ENCODE measurements around the gene NOP16.
A peak's percentile ranks its signal among the peaks of the same experiment; 100 is the strongest.

NOP16 gene

DNA sequence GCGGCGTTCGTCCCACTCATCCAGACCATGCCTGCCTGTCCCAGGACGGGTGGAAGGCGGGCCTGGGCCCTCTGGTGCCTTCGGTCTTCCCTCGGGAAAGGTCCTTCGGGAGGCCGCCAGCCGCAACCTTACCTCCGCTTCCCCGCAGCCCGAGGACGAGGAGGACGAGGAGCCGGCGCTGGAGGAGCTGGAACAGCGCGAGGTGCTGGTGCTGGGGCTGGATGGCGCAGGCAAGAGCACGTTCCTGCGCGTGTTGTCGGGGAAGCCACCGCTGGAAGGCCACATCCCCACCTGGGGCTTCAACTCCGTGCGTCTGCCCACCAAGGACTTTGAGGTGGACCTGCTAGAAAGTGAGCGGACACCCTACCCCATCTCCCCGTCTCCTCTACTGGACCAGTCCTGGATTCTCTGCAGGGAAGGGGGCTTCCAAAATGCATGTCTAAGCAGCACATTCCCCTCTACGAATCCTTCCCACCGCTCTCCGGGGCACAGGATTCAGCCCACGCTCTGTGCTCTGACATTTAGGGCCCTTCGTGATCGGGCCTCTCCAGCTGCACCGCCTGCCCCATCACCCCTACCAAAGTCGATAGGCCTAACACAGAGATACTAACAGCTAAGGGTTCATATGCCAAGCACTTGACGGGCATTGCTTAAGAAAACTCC is 22.0 kb downstream of the NOP16 start:
- no peak for DNase-seq

GRCh38 chr5:176365351-176366231 is 22.8 kb downstream of the NOP16 start, which contains the start of gene ARL10:
Gene ARL10, plus strand, starts transcription at chr5:176365487. Its CDS starts 77 bp downstream, at chr5:176365564.
- no peak for DNase-seq

More for the DNA sequence above, 22.0 kb downstream of the NOP16 start:
- in situ Hi-C loops (cut with MboI; ENCODE audit: low pct_unique_long_range_greater_than_20kb, low sequenced_read_pairs): no loop called here

DNA sequence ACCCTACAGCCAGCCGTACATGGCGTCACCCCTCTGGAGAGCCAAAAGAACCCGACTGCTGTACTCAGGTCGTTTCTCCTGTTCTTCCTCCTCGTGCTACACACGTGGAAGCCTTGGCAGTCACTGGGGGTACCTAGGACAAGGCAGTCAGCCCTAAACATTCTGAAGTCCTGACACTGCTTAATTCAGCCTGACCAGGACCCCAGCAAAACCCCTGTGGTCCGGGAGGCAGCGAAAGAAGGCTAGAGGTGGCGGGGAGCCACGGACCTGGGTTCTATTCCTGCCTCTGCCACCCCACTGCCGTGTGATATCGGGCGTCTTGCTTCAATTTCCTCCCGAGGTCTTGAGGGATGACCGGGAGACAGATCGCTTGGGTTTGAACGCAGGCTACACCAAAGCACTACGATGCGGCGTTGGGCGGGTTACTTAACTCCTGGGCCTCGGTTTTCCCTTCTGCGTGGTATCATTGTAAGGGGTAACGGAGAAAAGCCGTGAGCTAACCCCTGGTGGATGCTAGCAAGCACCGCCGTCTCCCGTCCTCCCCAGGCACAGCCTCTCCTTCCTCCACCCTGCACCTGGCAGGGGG is 23.5 kb downstream of the NOP16 start:
- no peak for DNase-seq
- in situ Hi-C loops (cut with MboI; ENCODE audit: low pct_unique_long_range_greater_than_20kb, low sequenced_read_pairs): no loop called here

More at GRCh38 chr5:176365351-176366231, 22.8 kb downstream of the NOP16 start, which contains the start of gene ARL10:
- in situ Hi-C loops (cut with MboI; ENCODE audit: low pct_unique_long_range_greater_than_20kb, low sequenced_read_pairs): no loop called here

DNA sequence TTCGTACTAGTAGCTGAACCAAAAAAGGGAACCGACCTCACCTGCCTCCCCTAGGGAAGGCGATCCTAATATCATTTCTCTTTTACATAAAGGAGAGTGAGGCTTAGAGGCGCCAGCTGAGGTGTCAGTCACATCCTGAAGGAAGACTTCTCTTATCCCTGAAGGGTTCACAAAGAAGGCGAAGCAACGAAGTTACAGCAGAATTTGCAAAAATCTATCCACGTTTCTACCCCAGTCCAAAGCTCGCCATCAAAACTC is 26.2 kb downstream of the NOP16 start:
- in situ Hi-C loops (cut with MboI; ENCODE audit: low pct_unique_long_range_greater_than_20kb, low sequenced_read_pairs): no loop called here

GRCh38 chr5:176361437-176362232 is 26.8 kb downstream of the NOP16 start, which contains the start of gene KIAA1191:
Gene KIAA1191, minus strand, starts transcription at chr5:176361764. Its CDS starts 2,256 bp downstream, at chr5:176359508.
- DNase-seq: peak; percentile 96
- in situ Hi-C loops (cut with MboI; ENCODE audit: low pct_unique_long_range_greater_than_20kb, low sequenced_read_pairs): no loop called here

More for the DNA sequence above, 26.2 kb downstream of the NOP16 start:
- no peak for DNase-seq

DNA sequence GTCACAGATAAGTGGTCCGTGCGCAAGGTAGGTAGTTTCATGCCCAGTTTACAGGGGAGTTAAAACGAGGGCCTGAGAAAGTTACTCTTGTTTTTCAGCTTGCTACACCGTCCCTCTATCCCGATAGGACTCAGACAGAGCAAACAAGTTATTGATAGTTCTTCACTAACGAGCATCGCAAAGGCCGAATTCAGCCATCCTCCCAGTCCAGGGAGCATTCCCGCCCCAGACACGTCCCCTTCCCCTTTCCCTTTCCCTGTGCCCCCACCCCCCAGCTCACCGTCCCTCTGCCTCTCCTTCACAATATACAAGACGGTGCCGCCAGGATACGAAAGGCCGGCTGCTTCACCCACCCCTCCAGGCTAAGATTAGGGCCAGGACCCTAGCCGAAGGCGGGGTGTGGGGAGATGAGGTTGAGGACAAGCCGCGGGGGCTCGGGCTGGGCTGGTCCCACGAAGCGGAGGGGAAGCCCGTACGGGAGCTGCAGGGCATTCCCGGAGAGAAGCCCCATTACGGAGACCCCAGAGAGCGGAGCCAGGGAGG is 27.4 kb downstream of the NOP16 start:
- peak; percentile 18 for DNase-seq
- in situ Hi-C loops (cut with MboI; ENCODE audit: low pct_unique_long_range_greater_than_20kb, low sequenced_read_pairs): no loop called here

DNA sequence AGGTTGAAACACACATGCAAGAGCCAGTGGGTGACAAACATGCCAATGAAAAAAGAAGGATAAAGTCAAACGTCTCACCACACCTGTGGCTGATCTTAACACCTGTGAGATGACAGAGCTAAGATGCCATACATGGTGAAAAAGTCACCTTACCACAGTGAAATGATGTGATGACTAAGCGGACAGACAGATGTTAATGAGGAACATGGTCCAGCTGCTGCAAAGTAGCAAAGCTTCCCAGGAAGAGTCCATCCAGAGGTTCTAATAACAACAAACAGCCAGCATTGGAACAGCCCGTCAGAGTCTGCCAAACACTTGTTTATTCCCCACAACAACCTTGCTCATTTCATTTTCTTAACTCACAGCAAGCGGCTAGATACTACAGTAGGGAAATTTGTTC is 28.7 kb downstream of the NOP16 start:
- DNase-seq: no peak
- in situ Hi-C loops (cut with MboI; ENCODE audit: low pct_unique_long_range_greater_than_20kb, low sequenced_read_pairs): no loop called here

GRCh38 chr5:176356179-176356566 is 32.2 kb downstream of the NOP16 start:
- in situ Hi-C loops (cut with MboI; ENCODE audit: low pct_unique_long_range_greater_than_20kb, low sequenced_read_pairs): no loop called here
- no peak for DNase-seq

DNA sequence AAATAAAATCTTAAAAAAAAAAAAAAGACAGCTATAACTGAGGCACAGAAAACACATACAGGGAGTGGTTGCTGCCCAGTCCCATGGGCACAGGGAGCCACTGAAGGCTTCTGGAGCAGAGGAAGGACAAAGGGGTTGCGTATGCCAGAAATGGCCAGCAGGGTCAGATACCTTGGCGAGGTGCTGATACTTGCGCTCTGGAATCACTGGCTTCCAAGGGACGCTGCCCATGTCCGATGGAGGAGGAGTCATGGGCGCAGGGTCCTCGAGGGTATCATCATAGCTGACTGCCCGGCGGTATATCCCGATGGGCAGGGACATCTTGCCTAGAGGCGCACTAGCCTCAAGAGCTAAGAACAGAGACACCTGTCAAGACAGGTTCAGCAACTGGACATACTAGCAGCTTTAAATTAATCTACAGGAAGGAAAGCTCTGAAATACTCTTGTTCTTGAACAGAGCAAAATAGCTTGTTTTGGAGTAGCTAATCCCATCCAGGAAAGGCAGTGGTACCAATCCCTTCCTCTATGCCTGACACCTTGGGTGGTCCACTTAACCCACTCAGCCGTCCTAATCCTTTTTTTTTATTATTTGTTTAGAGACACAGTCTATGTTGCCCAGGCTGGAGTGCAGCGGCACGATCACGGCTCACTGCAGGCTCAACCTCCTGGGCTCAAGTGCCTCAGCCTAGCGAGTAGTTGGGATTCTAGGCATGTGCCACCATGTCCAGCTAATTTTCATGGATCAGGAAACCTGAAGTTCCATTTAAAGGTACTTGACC is 32.8 kb downstream of the NOP16 start:
- no peak for DNase-seq
- in situ Hi-C loops (cut with MboI; ENCODE audit: low pct_unique_long_range_greater_than_20kb, low sequenced_read_pairs): no loop called here

DNA sequence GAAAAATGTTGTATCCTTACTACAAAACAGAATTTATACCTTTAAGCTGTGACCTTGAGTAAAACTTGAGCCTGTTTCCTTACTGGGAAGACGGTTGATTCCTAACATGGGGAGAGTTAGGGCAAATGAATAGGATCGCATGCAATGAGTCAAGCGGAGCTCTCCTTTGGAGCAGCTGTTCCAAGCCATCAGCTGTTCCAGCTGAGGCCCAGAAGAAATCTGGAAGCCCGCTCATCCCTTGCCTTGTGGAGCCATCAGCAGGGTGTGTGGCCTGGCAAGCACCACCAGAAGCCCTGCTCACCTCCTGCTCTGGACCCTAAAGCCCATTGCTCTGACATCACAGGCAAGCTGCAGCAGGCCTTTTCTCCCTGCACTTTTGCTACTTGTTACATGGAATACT is 34.9 kb downstream of the NOP16 start:
- in situ Hi-C loops (cut with MboI; ENCODE audit: low pct_unique_long_range_greater_than_20kb, low sequenced_read_pairs): no loop called here
- DNase-seq: no peak

DNA sequence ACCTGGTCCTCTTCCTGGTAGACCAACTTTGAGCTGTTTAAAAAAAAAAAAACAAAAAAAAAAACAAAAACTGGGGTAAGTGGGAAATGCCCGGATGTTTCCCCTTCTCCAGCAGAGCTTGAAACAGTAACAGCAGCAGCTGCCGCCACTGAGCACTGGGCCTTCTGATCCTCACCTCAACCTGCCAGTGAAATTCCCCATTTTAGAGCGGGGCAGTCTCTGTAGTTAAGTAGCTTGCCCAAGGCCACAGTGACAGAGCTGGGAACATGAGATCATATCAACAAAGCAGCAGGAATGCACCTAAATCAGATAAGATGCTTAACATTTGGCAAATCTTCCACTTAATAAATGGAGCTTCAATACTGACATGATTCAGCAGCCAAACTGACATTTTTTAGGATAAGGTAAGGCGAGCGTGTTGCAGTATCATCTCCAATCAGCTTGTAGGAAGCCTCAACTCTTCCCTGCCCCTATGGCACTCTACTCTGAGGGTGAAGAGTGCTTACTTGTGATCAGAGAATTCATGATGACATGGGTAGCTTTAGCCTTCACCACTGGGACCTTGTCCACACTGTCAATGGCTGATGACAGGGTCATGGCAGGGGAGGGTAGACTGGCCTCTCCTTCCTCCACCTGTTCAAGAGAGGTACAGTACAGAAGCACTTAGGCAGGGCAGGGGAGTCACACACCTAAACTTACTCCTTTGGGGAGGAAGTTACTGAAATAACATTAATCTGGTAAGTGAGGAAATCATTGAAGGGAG is 36.1 kb downstream of the NOP16 start:
- DNase-seq: no peak
- in situ Hi-C loops (cut with MboI; ENCODE audit: low pct_unique_long_range_greater_than_20kb, low sequenced_read_pairs): no loop called here

- in situ Hi-C loops (cut with MboI; ENCODE audit: low pct_unique_long_range_greater_than_20kb, low sequenced_read_pairs): no loop called here
- DNase-seq: no peak
These were observed 38.0 kb downstream of the NOP16 start for GRCh38 chr5:176350416-176350815.

DNA sequence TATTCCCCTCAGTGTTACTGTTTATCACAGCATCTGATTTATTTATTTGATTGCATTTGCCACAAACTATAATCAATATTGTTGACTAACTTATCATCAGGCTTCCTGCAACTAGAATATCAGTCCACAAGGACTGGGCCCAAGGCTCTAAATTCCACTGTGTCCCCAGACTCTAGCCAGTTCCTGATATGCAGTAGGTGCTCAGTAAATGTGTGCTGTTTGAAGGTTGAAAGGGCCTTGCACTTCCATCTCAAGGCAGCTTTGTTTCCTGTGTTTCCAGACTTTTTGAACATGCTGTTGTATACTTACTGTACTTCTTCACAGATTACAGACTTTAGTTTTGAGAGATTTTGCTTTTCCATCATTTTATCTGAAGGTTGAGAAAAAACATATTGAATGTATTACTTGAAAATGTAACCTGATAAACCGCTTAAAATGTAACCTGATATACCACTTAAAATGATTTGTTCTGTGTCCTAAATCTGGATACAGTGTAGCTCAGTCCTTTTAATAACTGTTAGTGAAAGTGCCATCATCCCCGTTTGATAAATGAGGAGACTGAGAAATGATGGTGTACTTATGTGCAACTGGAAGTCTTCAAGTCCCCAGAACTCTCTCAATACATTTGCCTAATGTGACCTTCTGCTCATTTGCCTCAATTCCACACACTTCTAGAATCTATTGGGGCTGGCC is 45.5 kb downstream of the NOP16 start:
- DNase-seq: no peak
- in situ Hi-C loops (cut with MboI; ENCODE audit: low pct_unique_long_range_greater_than_20kb, low sequenced_read_pairs): no loop called here

DNA sequence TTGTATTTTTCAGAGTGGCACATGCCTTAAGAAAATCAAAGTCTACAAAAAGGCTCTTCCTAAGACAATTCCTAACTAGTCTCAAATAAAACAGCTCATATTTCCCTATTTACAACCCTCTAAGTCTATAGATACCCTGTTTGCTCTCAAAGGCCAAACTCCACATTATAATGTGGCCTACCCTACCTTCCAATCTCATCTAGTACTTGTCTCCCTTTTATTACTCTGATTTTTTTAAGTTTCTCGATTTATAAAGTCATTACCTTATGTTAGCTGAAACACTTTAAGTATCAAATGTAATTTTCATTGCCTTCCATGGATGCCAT is 46.3 kb downstream of the NOP16 start:
- in situ Hi-C loops (cut with MboI; ENCODE audit: low pct_unique_long_range_greater_than_20kb, low sequenced_read_pairs): no loop called here

GRCh38 chr5:176341325-176342157 is 46.9 kb downstream of the NOP16 start:
- in situ Hi-C loops (cut with MboI; ENCODE audit: low pct_unique_long_range_greater_than_20kb, low sequenced_read_pairs): no loop called here
- no peak for DNase-seq

More for the DNA sequence above, 46.3 kb downstream of the NOP16 start:
- no peak for DNase-seq

DNA sequence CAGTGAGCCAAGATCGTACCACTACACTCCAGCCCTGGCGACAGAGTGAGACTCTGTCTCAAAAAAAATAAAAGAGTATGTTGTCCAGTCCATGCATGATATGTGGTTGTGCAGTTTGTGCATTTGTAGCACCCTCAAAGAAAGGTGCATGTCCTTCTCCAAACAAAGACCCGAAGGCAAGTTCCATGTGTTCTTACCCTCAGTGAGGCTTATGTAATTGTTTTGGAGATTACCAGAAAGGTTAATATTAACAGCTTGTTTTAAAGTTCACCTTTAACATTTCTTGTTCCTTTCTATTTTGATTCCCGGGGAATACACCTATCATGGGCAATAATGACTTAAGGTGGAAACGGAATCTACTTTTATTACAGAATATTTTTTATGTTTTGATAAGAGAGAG is 49.1 kb downstream of the NOP16 start:
- in situ Hi-C loops (cut with MboI; ENCODE audit: low pct_unique_long_range_greater_than_20kb, low sequenced_read_pairs): no loop called here
- DNase-seq: no peak

Measured in KBM-7 (cell line).